Heart right ventricle (tissue), 16 donors: ENCODE results near the gene LSAMP. TPM values are rescaled to one million over a fixed set of nuclear protein-coding genes. Genes with fewer than 3 reads are reported as not detected.

Experiments
- ATAC-seq, 8 donors: fragments of 200-7000 bp; cut with Tn5 transposase; one replicate each; pipeline ENCODE4 v1.9.1; 2020; ENCODE audit warnings: mild to moderate bottlenecking in 8 of 8, moderate library complexity in 8 of 8, moderate number of reproducible peaks in 1 of 8
- DNase-seq, 2 donors: peaks; one replicate each; pipeline ENCODE4 v3.0.0-alpha.2; 2020
- H3K27ac ChIP-seq, 10 donors: fragments of 200-600 bp; sonication (generic) in 2 of 10; one replicate each; pipeline versions ENCODE4 v1.5.0 to v1.8.0; 2020 to 2022; ENCODE audit warnings: mild to moderate bottlenecking in 3 of 10
- H3K27me3 ChIP-seq, 7 donors: fragments of 200-600 bp; one replicate each; pipeline ENCODE4 v1.8.0; 2021 to 2022; ENCODE audit warnings: mild to moderate bottlenecking in 2 of 7
- H3K36me3 ChIP-seq, 9 donors: fragments of 200-600 bp; sonication (generic) in 1 of 9; one replicate each; pipeline versions ENCODE4 v1.5.0 to v1.8.0; 2020 to 2022; ENCODE audit warnings: mild to moderate bottlenecking in 2 of 9
- H3K4me1 ChIP-seq, 9 donors: fragments of 200-600 bp; sonication (generic) in 1 of 9; one replicate each; pipeline versions ENCODE4 v1.5.0 to v1.8.0; 2020 to 2022; ENCODE audit warnings: mild to moderate bottlenecking in 4 of 9
- H3K4me3 ChIP-seq, 10 donors: fragments of 200-600 bp; sonication (generic) in 2 of 10; one replicate each; pipeline versions ENCODE4 v1.5.0 to v1.8.0; 2020 to 2022; ENCODE audit warnings: mild to moderate bottlenecking in 7 of 10, moderate library complexity in 2 of 10
- H3K9me3 ChIP-seq, 11 donors: fragments of 200-600 bp in 10 of 11; sonication (generic) in 2 of 11; one replicate each; pipeline versions ENCODE4 v1.5.0 to v1.8.0; 2013 to 2022; ENCODE audit warnings: mild to moderate bottlenecking in 2 of 11, control low read depth in 1 of 11, moderate library complexity in 1 of 11
- WGBS, 2 donors: extraction: QIAGEN DNeasy Blood & Tissue Kit; methylation state at CpG; one replicate each; pipeline ENCODE4 v1.1.7; 2013; ENCODE audit warnings: inconsistent platforms in 1 of 2; 5-methylcytosine and 5-hydroxymethylcytosine counted together
- intact Hi-C, 10 donors: fragments of 100-400 bp; cut with DNase I; formaldehyde crosslinking; loops; one replicate each; pipeline versions ENCODE4 v1.11.1 to v1.14.2; 2022
- polyA plus RNA-seq, 2 donors: library from polyadenylated mRNA; stranded (reverse); fragments of 200-250 nt; gene quantifications; one replicate each; pipeline ENCODE4 v1.2.3, GENCODE V29; 2013
- total RNA-seq, 10 donors: library from RNA; stranded (reverse); fragmentation: NEBNext Ultra II Directional in 3 of 10; extraction: Animal tissue kit (Norgen Biotek cat#: 25700) in 3 of 10; gene quantifications; one replicate each; pipeline versions ENCODE4 v1.2.1 to v1.2.4, GENCODE V29; 2021 to 2023
- TF ChIP-seq, protein P1 (sequence below), 9 donors: fragments of 200-600 bp; sonication (generic) in 2 of 9; IDR thresholded peaks; one replicate each; pipeline versions ENCODE4 v1.5.0 to v1.8.0; 2021 to 2022; ENCODE audit warnings: antibody characterized with exemption in 9 of 9, mild to moderate bottlenecking in 5 of 9, moderate library complexity in 1 of 9
- donor health status: Arrhythmogenic right ventricular cardiomyopathy.
- donor health status: ischemic (EF 13 %, LVEDD 7.1; RV severe dilation, severe dysfunction).
- donor health status: healthy with polysubstance abuse.
- donor health status: DM: no; HTN: yes; CAD: no.
- donor health status: DM: no; HTN: no; CAD: no.
- donor health status: ischemic (EF 25% LVEDD 6.9; RV normal size, moderate dysfunction).
- donor health status: ischemic (EF 25% LVEDD 5.7; RV mildly dilated, moderate dysfunction).
- donor health status: healthy.
- donor health status: DM: yes; HTN: yes; CAD: no.
- donor health status: Ischemic cardiomyopathy.
- donor health status: ischemic (EF 35%, LVEDD 5.7; RV mildly dilated, moderate dysfunction).
- donor health status: nonischemic (EF 11% LVEDD 7.7; RV severe dilation, severe dysfunction).
- donor health status: DM: yes; HTN: yes; CAD: no.
- donor health status: PGD.
- donor health status: ischemic (EF 29% LVEDD 5.4; RV normal size, mild dysfunction).
- donor health status: nonischemic (EF 23%, LVEDD 6.1; RV moderate dilation, normal function).

LSAMP gene
- total and polyA plus RNA-seq, 12 donors, result 0.51 to 9.0 (median 5.4) TPM

DNA sequence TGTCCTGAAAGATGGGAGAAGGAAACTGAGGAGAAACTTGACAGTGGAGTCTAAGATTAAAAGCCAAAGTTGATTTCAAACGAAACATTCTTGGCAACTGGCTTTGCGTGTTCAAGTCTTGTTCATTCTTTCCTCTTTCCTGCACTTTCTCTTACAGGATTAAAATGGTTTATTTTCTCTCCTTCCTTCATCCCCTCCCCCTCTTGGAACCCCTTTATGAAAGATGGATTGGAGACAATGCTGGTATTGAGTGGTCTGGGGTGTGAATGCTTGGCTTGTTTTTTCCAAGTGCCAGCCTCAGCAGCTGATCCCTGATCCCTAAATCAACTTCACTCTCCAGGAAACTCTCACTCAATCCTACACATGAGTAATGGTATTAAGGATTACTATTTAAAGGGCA, 703 bp upstream of the LSAMP start:
- no peaks in the 10 kb centered on the region for H3K4me1 ChIP-seq
- no peaks in the 10 kb centered on the region for H3K36me3 ChIP-seq
- 45 to 57% methylated on average over 2 of the region's 2 CpGs for WGBS, 2 donors
- DNase-seq, result no peak
- no peak for ATAC-seq
- TF ChIP-seq, protein P1, sequence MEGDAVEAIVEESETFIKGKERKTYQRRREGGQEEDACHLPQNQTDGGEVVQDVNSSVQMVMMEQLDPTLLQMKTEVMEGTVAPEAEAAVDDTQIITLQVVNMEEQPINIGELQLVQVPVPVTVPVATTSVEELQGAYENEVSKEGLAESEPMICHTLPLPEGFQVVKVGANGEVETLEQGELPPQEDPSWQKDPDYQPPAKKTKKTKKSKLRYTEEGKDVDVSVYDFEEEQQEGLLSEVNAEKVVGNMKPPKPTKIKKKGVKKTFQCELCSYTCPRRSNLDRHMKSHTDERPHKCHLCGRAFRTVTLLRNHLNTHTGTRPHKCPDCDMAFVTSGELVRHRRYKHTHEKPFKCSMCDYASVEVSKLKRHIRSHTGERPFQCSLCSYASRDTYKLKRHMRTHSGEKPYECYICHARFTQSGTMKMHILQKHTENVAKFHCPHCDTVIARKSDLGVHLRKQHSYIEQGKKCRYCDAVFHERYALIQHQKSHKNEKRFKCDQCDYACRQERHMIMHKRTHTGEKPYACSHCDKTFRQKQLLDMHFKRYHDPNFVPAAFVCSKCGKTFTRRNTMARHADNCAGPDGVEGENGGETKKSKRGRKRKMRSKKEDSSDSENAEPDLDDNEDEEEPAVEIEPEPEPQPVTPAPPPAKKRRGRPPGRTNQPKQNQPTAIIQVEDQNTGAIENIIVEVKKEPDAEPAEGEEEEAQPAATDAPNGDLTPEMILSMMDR (IDR thresholded peaks at IDR 0.05), result no peak
- intact Hi-C loops, result loop anchor here in 1 of 10 donors (10.0 kb wide), 1 partner anchor 311 kb away; no protein-coding TSS in a partner anchor
- H3K9me3 ChIP-seq, result peaks cover 0 to 2% (median 0%) of the 10 kb centered on the region in 11 donors
- H3K27me3 ChIP-seq, result peaks cover 0 to 36% (median 0%) of the 10 kb centered on the region in 7 donors
- H3K4me3 ChIP-seq, result no peak overlapping the region
- H3K27ac ChIP-seq, result no peak overlapping the region

DNA sequence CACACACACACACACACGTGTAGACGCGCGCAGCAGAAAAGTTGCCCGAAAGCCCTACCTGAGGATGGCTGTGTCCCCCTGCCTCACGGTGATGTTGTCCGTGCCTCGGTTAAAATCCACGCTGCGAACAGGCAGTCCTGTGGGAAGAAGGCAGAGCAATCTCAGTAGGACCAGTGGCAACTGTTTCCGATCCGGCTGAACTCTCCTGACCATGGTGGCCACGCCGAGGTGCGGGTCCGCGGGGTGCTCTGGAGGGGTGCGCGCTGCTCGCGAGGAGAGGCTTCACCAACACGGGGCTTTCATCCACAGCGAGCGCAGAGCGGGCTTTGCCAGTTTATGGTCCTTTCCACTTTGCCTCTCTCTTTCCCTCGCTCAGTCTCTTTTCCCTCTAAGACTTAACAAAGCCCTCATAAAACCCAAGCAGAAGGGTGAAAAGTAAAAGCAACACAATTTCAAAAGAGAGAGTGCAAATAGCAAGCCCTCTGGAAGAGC, 422 bp downstream of the LSAMP start:
- WGBS, 2 donors, result 0 to 1% methylated on average over 26 of the region's 26 CpGs
- DNase-seq (no peak), ATAC-seq (peak in 6 of 8 donors; percentile 12 to 46 (median 37))
- peaks cover 0 to 2% (median 0%) of the 10 kb centered on the region in 11 donors for H3K9me3 ChIP-seq
- TF ChIP-seq, protein P1 (IDR thresholded peaks at IDR 0.05), result no peak
- intact Hi-C loops, result loop anchor here in 1 of 10 donors (10.0 kb wide), 1 partner anchor 310 kb away; no protein-coding TSS in a partner anchor
- H3K4me3 ChIP-seq, result peak overlapping the region; percentile 10 to 51 (median 41)
- H3K27me3 ChIP-seq, result peaks cover 0 to 36% (median 0%) of the 10 kb centered on the region in 7 donors
- no peaks in the 10 kb centered on the region for H3K4me1 ChIP-seq
- no peak overlapping the region for H3K27ac ChIP-seq
- no peaks in the 10 kb centered on the region for H3K36me3 ChIP-seq

DNA sequence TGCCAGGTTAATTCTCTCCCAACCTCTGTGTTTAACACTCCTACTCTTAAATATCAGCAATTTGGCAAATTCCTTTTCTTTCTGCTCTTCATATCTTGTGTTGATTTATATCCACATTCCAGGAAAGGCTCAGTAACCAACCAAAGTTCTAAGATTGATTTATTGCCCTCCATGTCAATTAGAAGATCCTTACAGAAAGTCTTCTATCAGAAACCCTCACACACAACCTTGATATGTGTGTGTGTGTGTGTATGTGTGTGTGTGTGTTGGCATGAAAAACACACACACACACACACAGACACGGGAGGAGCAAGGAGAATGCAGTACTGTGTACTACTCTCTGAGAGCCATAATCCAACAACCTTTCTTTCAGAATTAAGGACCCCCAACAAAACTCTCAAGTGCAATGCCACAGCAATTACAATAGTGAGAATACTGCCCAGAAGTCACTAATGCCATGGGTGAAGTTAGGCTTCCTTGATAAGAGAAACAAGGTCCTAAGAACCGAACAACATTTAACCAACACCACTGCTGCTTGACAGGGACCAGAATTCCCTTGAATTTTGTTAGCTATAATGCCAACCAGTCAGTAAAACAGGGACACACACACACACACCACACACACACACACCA, 1.1 kb downstream of the LSAMP start:
- H3K36me3 ChIP-seq, result no peaks in the 10 kb centered on the region
- peak overlapping the region in 5 of 10 donors; percentile 41 to 51 (median 42) for H3K4me3 ChIP-seq
- intact Hi-C loops, result loop anchor here in 1 of 10 donors (10.0 kb wide), 1 partner anchor 309 kb away; no protein-coding TSS in a partner anchor
- ATAC-seq, result no peak
- H3K9me3 ChIP-seq, result peaks cover 0 to 2% (median 0%) of the 10 kb centered on the region in 11 donors
- no peaks in the 10 kb centered on the region for H3K4me1 ChIP-seq
- DNase-seq, result no peak
- TF ChIP-seq, protein P1 (IDR thresholded peaks at IDR 0.05), result no peak
- WGBS, 2 donors, result 2 to 4% methylated on average over 2 of the region's 2 CpGs
- H3K27me3 ChIP-seq, result peaks cover 0 to 39% (median 0%) of the 10 kb centered on the region in 7 donors
- no peak overlapping the region for H3K27ac ChIP-seq

DNA sequence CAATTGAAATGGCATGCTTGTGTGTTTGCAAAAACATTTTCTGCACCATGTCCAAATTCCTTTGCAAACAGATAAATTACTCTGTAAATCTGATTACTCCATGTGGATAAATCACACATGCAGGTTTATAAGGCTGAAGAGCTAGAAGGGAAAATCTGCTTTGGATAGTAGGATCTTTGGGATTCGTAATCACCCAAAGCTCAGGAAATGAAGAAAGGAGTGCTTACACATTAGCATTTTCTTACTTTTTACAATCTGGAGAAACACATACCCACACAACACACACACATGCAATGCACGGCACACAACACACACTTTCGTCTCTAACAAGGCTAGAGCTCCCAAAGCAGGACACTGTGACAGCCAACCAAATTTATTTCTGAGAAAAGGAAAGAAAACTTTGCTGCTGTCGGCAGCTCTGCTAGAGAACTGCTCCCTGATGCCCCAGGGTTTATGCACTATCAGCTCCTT, 2.1 kb downstream of the LSAMP start:
- peaks cover 0 to 39% (median 0%) of the 10 kb centered on the region in 7 donors for H3K27me3 ChIP-seq
- DNase-seq (no peak), ATAC-seq (no peak)
- WGBS, 2 donors, result 18 to 23% methylated on average over 4 of the region's 4 CpGs
- intact Hi-C loops, result loop anchor here in 1 of 10 donors (10.0 kb wide), 1 partner anchor 308 kb away; no protein-coding TSS in a partner anchor
- H3K27ac ChIP-seq, result no peak overlapping the region
- no peaks in the 10 kb centered on the region for H3K4me1 ChIP-seq
- peak overlapping the region in 5 of 10 donors; percentile 24 to 51 (median 42) for H3K4me3 ChIP-seq
- peaks cover 0 to 2% (median 0%) of the 10 kb centered on the region in 11 donors for H3K9me3 ChIP-seq
- TF ChIP-seq, protein P1 (IDR thresholded peaks at IDR 0.05), result no peak
- H3K36me3 ChIP-seq, result no peaks in the 10 kb centered on the region
